Breast epithelium (tissue), 4 donors: Measurements from ENCODE around the gene GARIN5A. TPM values are rescaled to one million over a fixed set of nuclear protein-coding genes. Genes with fewer than 3 reads are reported as not detected.

Source experiments
- DNase-seq, 2 donors: peaks; one replicate each; pipeline ENCODE4 v3.0.0-alpha.2; 2019; ENCODE audit warnings: low spot score in 2 of 2
- H3K27ac ChIP-seq, 2 donors: fragments of 200-600 bp; sonication (generic) in 1 of 2; one replicate each; pipeline ENCODE4 v1.5.1; 2016 to 2019; ENCODE audit warnings: mild to moderate bottlenecking in 1 of 2
- H3K27me3 ChIP-seq, 2 donors: fragments of 200-600 bp; sonication (generic) in 1 of 2; one replicate each; pipeline versions ENCODE4 v1.5.1 to v1.6.0; 2017 to 2019; ENCODE audit warnings: control low read depth in 1 of 2, mild to moderate bottlenecking in 1 of 2
- H3K36me3 ChIP-seq: fragments of 200-600 bp; one replicate; pipeline ENCODE4 v1.5.1; 2019
- H3K4me1 ChIP-seq, 2 donors: fragments of 200-600 bp; sonication (generic); one replicate each; pipeline ENCODE4 v1.5.1; 2016 to 2019; ENCODE audit warnings: control low read depth in 1 of 2
- H3K4me3 ChIP-seq, 3 donors: fragments of 200-600 bp; sonication (generic); 1 replicate in 2 of 3; 2 replicates in 1 of 3; pipeline ENCODE4 v1.5.1; 2016 to 2019; ENCODE audit warnings: mild to moderate bottlenecking in 3 of 3, moderate library complexity in 2 of 3
- H3K9me3 ChIP-seq, 2 donors: fragments of 200-600 bp; sonication (generic) in 1 of 2; one replicate each; pipeline ENCODE4 v1.5.1; 2016 to 2019; ENCODE audit warnings: control low read depth in 1 of 2
- CTCF ChIP-seq, 3 donors: fragments of 450-650 bp; IDR thresholded peaks; one replicate each; pipeline ENCODE4 v1.5.1; 2016 to 2017; ENCODE audit warnings: antibody characterized with exemption in 3 of 3, mild to moderate bottlenecking in 3 of 3, moderate library complexity in 3 of 3
- POLR2A ChIP-seq: fragments of 450-650 bp; IDR thresholded peaks from one replicate; pipeline ENCODE4 v1.6.1; 2016; ENCODE audit warnings: antibody characterized with exemption, mild to moderate bottlenecking, moderate library complexity
- POLR2AphosphoS5 ChIP-seq, 3 donors: sonication (generic); formaldehyde crosslinking; IDR thresholded peaks; one replicate each; pipeline ENCODE4 v1.6.1; 2017; ENCODE audit warnings: antibody characterized with exemption in 3 of 3
- intact Hi-C: fragments of 100-400 bp; cut with DNase I; formaldehyde crosslinking; loops from one replicate; pipeline ENCODE4 v1.15.1; 2023; ENCODE audit warnings: low total_unique reads
- total RNA-seq, 3 donors: library from RNA; depleted of rRNA; stranded (reverse); fragments of >200 nt; gene quantifications; one replicate each; pipeline ENCODE4 v1.1.0, GENCODE V29; 2016

Gene GARIN5A
- total RNA-seq, 3 donors from 2014 or later: 0.98 to 1.3 (median 1.1) TPM

- no peaks in the 10 kb centered on the region for H3K36me3 ChIP-seq
- intact Hi-C loops: loop anchor here (2.0 kb wide), 1 partner anchor 21 kb away; no protein-coding TSS in a partner anchor
- peaks cover 5 to 44% of the 10 kb centered on the region in 2 donors for H3K27me3 ChIP-seq
- H3K9me3 ChIP-seq: no peaks in the 10 kb centered on the region
- H3K27ac ChIP-seq: no peak overlapping the region
- TF ChIP-seq CTCF (IDR thresholded peaks at IDR 0.05) (no peak), POLR2AphosphoS5 (IDR thresholded peaks at IDR 0.05) (no peak), POLR2A (no peak)
- no peak overlapping the region for H3K4me3 ChIP-seq
- H3K4me1 ChIP-seq: no peaks in the 10 kb centered on the region
- DNase-seq: no peak
These were observed 59.3 kb downstream of the GARIN5A start for GRCh38 chr19:50417111-50418081.

Other genes starting within 250 kb of the GARIN5A start
- gene KCNC3, start 147.5 kb downstream of the GARIN5A start, total RNA-seq: 1 to 10 TPM in 2 of 3 donors, under 1 TPM in 1; 0.32 to 3.7 (median 1.6) TPM
- 1 to 10 TPM in 2 of 3 donors, under 1 TPM in 1; 0.80 to 1.8 (median 1.6) TPM for gene NAPSA, start 111.2 kb downstream of the GARIN5A start, total RNA-seq
- gene NR1H2, start 100.4 kb downstream of the GARIN5A start, total RNA-seq: 100 to 1,000 TPM in 1 of 3 donors, 10 to 100 TPM in 2; 71.0 to 105 (median 87.5) TPM
- 10 to 100 TPM; 13.8 to 17.3 (median 16.0) TPM for gene POLD1, start 92.5 kb downstream of the GARIN5A start, total RNA-seq
- gene SPIB, start 57.9 kb downstream of the GARIN5A start, total RNA-seq: under 1 TPM in 1 of 3 donors, not detected in 2; 0.33 TPM
- gene MYBPC2, start 44.0 kb downstream of the GARIN5A start, total RNA-seq: under 1 TPM in 1 of 3 donors, not detected in 2; under 0.01 TPM
- gene EMC10, start 341 bp downstream of the GARIN5A start, total RNA-seq: 10 to 100 TPM; 38.0 to 78.2 (median 64.6) TPM
- 10 to 100 TPM; 14.7 to 26.7 (median 20.3) TPM for gene JOSD2, start 34.3 kb upstream of the GARIN5A start, total RNA-seq
- gene ASPDH, start 37.1 kb upstream of the GARIN5A start, total RNA-seq: not detected
- gene LRRC4B, start 91.6 kb upstream of the GARIN5A start, total RNA-seq: 1 to 10 TPM in 2 of 3 donors, under 1 TPM in 1; 0.16 to 1.3 (median 1.2) TPM
- 1 to 10 TPM in 1 of 3 donors, under 1 TPM in 1, not detected in 1; 0.33 to 1.3 TPM for gene SYT3, start 163.0 kb upstream of the GARIN5A start, total RNA-seq
- gene C19orf81, start 172.6 kb upstream of the GARIN5A start, total RNA-seq: not detected
- gene SHANK1, start 243.0 kb upstream of the GARIN5A start, total RNA-seq: under 1 TPM in 2 of 3 donors, not detected in 1; 0.59 to 0.98 TPM
- gene CLEC11A, start 246.5 kb upstream of the GARIN5A start, total RNA-seq: 10 to 100 TPM; 16.4 to 24.3 (median 20.6) TPM